AG09309 (cell line): ENCODE measurements around the gene RALGPS2.
A peak's percentile ranks its signal among the peaks of the same experiment; 100 is the strongest.

Source experiments
- DNase-seq: peaks from one replicate; pipeline ENCODE4 v3.0.0-alpha.2; 2010; ENCODE audit warnings: low read depth
- H3K4me3 ChIP-seq: 2 replicates; pipeline ENCODE4 v1.5.1; 2011; ENCODE audit warnings: mild to moderate bottlenecking, low read depth, low read length, moderate library complexity; ENCODE audit not compliant: control insufficient read depth
- TF ChIP-seq, protein P1 (sequence below): IDR thresholded peaks from 2 replicates; pipeline ENCODE4 v1.5.1; 2011; ENCODE audit warnings: mild to moderate bottlenecking, low read depth, low read length, inconsistent platforms; ENCODE audit not compliant: insufficient read depth, control insufficient read depth; ENCODE audit errors: missing control alignments

RALGPS2 gene

DNA sequence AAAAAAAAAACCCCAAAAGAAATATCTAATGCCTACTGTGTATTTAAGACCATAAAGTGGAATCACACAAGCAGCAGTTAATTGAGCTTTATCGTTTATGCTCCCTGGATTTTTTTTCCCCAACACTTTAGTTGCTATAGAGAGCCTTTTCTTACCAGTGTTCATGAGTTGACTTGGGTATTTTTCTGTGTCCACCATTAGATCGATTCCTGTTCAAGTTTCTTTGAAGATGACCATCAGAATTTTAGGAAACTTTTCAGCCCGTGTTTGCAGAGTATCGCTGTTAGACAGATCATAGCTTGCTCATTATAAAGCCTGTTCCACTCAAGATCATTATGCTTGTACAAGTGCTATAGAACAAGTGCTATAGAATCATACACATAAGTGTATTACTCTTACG, 1.5 kb downstream of the RALGPS2 start:
- DNase-seq, result no peak
- H3K4me3 ChIP-seq, result peak overlapping the region; percentile 90
- TF ChIP-seq, protein P1, sequence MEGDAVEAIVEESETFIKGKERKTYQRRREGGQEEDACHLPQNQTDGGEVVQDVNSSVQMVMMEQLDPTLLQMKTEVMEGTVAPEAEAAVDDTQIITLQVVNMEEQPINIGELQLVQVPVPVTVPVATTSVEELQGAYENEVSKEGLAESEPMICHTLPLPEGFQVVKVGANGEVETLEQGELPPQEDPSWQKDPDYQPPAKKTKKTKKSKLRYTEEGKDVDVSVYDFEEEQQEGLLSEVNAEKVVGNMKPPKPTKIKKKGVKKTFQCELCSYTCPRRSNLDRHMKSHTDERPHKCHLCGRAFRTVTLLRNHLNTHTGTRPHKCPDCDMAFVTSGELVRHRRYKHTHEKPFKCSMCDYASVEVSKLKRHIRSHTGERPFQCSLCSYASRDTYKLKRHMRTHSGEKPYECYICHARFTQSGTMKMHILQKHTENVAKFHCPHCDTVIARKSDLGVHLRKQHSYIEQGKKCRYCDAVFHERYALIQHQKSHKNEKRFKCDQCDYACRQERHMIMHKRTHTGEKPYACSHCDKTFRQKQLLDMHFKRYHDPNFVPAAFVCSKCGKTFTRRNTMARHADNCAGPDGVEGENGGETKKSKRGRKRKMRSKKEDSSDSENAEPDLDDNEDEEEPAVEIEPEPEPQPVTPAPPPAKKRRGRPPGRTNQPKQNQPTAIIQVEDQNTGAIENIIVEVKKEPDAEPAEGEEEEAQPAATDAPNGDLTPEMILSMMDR, result no peak

DNA sequence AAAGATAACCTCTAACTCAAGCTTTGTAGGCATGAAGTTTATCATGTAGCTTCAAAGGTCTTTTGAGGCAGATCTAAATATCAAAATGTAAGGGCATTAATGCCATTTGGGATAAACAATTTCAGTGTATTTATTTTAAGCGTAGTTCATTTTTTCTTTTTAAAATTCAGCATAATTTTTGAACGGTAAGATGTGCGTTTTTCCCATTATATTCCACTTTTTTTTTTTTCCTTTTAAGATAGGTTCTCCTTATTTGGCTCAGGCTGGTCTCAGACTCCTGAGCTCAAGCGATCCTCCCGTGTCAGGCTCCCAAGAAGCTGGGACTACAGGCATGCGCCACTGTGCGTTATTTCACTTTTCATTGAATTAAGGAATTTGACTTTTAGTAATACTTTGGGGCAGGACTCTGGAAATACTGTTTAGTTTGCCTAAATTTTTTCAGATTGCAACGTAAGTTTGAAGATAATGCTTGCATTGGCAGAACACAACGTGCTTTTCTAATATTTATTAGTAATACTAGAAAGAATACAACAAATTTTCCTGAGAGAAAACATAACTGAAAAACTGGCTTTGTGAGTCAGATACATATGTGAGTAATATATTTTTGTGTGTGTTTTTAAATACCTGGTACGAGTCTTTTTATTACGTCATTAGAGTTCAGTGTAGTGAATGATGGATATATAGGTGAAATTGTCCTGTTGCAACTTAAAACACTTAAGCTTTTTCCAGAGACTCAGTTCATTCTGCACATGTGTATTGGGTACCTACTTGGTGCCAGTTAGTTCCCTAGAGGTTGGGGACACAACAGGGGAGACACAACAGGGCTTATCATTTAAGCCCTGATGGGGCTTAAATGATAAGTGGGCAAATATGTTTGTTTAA, 2.2 kb downstream of the RALGPS2 start:
- DNase-seq, result no peak
- H3K4me3 ChIP-seq, result peak overlapping the region; percentile 90
- TF ChIP-seq, protein P1, result no peak

DNA sequence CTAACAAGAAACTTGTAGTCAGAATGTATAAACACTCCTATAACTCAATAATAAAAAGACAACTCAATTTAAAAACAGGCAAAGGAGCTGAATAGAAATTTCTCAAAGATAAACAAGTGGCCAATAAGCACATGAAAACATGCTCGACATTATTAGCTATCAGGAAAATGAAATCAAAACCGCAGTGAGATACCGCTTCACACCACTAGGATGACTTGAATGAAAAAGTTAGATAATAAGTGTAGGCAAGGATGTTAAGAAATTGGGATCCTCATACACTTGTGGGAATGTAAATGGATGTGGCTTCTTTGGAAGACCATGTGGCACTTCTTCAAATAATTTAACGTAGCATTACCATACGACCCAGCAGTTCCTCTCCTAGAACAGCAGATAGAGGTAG, 8.9 kb downstream of the RALGPS2 start:
- no peak for DNase-seq
- TF ChIP-seq, protein P1, result no peak
- no peak overlapping the region for H3K4me3 ChIP-seq

DNA sequence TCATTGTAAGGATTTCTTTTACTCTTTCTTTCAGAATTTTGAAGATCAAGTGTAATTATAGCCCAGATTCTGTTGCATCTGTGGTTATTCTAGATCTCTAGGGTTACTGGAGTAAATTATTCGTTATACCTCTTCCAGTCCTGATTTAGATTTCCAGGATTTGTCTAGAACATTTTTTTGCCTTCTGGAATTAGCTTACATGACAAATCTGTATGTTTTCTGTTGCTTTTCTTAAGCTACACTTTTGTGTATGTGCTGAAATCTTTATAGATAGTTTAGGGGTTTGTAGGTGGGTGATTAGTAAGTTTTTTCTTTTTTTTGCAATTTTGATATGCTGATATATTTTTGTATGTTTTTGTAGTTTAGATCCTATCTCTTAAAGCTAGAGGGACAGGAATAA, 13.7 kb downstream of the RALGPS2 start:
- H3K4me3 ChIP-seq, result no peak overlapping the region
- TF ChIP-seq, protein P1, result no peak
- DNase-seq, result no peak

DNA sequence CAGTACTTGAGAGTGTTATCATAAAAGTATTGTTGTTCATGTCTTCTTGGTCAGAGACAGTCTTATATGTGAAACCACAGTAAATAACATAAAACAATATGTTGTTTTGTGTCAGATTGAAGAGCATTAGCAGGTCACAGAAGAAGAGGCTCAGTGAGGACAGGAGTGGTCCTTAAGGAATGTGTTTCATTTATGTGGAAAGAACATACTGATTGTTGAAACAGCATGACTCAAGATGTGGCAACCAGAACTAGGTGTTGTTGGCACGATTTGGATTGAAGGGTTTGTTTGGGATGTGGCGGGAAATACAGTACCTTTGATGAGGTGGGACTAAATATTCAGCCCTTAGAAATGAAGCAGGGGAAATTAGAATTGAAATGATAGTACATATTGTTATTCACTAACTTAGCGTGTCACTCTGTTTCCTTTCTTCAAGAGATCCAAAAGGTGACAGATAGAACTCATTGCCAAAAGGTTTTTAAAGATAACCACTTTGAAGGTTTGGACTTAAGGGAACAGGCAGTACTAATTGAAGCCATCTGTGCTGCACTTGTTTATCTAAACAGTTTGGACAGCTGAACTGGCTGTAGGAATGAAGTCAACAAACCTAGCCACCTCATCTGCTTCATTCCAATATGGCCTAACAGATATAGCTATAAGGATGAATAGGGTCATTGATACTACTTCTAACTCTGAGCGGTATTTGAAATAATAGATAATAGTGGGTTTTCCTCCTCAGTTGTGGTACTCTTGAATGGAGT, 14.4 kb downstream of the RALGPS2 start:
- TF ChIP-seq, protein P1, result no peak
- H3K4me3 ChIP-seq, result no peak overlapping the region
- no peak for DNase-seq

DNA sequence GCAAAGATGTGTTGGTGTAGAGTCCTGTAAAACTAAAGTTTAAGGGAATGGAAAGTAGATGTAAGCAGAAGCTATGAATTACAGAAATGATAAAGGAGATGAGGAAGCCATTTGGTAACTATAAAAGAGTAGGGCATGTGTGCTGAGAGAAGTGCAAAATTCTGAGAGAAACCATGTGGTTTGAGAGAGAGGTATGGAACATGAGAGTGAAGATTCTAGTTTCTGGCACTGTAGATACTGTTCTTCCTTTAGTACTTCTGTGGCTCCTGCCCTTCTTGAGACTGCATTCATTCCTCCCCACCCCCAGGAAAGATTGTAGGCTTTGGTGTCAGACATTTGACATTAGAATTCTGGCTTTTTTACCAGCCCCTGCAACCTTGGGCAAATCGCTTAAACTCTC, 15.4 kb downstream of the RALGPS2 start:
- no peak overlapping the region for H3K4me3 ChIP-seq
- no peak for DNase-seq
- TF ChIP-seq, protein P1, result no peak
